GM19025 (cell line): ENCODE data around the gene PSMD5.
A peak's percentile ranks its signal among the peaks of the same experiment; 100 is the strongest.

Experiments
- ATAC-seq: cut with Tn5 transposase; IDR thresholded peaks from one replicate; pipeline ENCODE4 v1.9.1; 2021; ENCODE audit warnings: mild to moderate bottlenecking, low read depth, moderate library complexity; ENCODE audit not compliant: unreplicated experiment

The PSMD5 gene

GRCh38 chr9:120842685-120843485 is at the start of gene PSMD5:
TSS of gene PSMD5 (minus strand) at chr9:120842922. CDS start at chr9:120842909, 13 bp downstream.
- peak; percentile 99 for ATAC-seq

GRCh38 chr9:120891884-120892747 is 49.4 kb upstream of the PSMD5 start:
- peak; percentile 27 for ATAC-seq

GRCh38 chr9:120891245-120891883 is 48.6 kb upstream of the PSMD5 start:
- no peak for ATAC-seq

GRCh38 chr9:120890320-120891244 is 47.9 kb upstream of the PSMD5 start:
- no peak for ATAC-seq

- ATAC-seq: no peak
Observed at GRCh38 chr9:120889606-120890271, 47.0 kb upstream of the PSMD5 start.

GRCh38 chr9:120888626-120889025 is 45.9 kb upstream of the PSMD5 start:
- ATAC-seq: no peak

- no peak for ATAC-seq
Observed at GRCh38 chr9:120886490-120886967, 43.8 kb upstream of the PSMD5 start.

GRCh38 chr9:120885958-120886357 is 43.2 kb upstream of the PSMD5 start:
- ATAC-seq: no peak

- ATAC-seq: no peak
Observed at GRCh38 chr9:120885457-120885856, 42.7 kb upstream of the PSMD5 start.

GRCh38 chr9:120883608-120883996 is 40.9 kb upstream of the PSMD5 start:
- no peak for ATAC-seq

GRCh38 chr9:120882935-120883607 is 40.3 kb upstream of the PSMD5 start:
- no peak for ATAC-seq

GRCh38 chr9:120879446-120879845 is 36.7 kb upstream of the PSMD5 start:
- no peak for ATAC-seq

- ATAC-seq: no peak
Observed at GRCh38 chr9:120878188-120879130, 35.7 kb upstream of the PSMD5 start.

- peak; percentile 43 for ATAC-seq
Observed at GRCh38 chr9:120877276-120878034, 34.7 kb upstream of the PSMD5 start.

- ATAC-seq: peak; percentile 3
Observed at GRCh38 chr9:120876842-120877240, 34.1 kb upstream of the PSMD5 start, which contains the start of gene PHF19. TSS of gene PHF19 (minus strand) at chr9:120877188. CDS start at chr9:120874741, 2,447 bp downstream.

GRCh38 chr9:120875954-120876841 is 33.5 kb upstream of the PSMD5 start:
- ATAC-seq: peak; percentile 66
